RPMI7951 (cell line): ENCODE measurements around the gene KANK4. TPM values are rescaled to one million over a fixed set of nuclear protein-coding genes. Genes with fewer than 3 reads are reported as not detected.
A peak's percentile ranks its signal among the peaks of the same experiment; 100 is the strongest.
"Not testable (repeated sequence)": the region's sequence is repeated elsewhere in the genome, so short reads cannot be mapped to it uniquely, and the experiment has no call there.

Experiments used
- DNase-seq: peaks from one replicate; pipeline ENCODE4 v3.0.0-alpha.2; 2012; ENCODE audit warnings: low read depth
- total RNA-seq: library from RNA; depleted of rRNA; stranded (reverse); fragments of >200 nt; shearing (Covaris generic); gene quantifications from 2 replicates; pipeline ENCODE4 v1.2.3, GENCODE V29; 2014

The KANK4 gene
- total RNA-seq, 1 experiment from 2014 or later: 0.36 TPM

GRCh38 chr1:62274496-62275485 is 44.4 kb downstream of the KANK4 start:
- DNase-seq: no peak

- DNase-seq: no peak
Measured at GRCh38 chr1:62273953-62274352, 45.3 kb downstream of the KANK4 start.

GRCh38 chr1:62271948-62272728 is 47.1 kb downstream of the KANK4 start:
- DNase-seq: peak; percentile 8

GRCh38 chr1:62271134-62271533 is 48.1 kb downstream of the KANK4 start:
- no peak for DNase-seq

- DNase-seq: no peak
Measured at GRCh38 chr1:62269851-62270495, 49.3 kb downstream of the KANK4 start.

- DNase-seq: no peak
Measured at GRCh38 chr1:62269439-62269838, 49.8 kb downstream of the KANK4 start.

- DNase-seq: no peak
Measured at GRCh38 chr1:62268315-62268714, 50.9 kb downstream of the KANK4 start.

GRCh38 chr1:62265956-62266935 is 53.0 kb downstream of the KANK4 start:
- no peak for DNase-seq

GRCh38 chr1:62263814-62264353 is 55.4 kb downstream of the KANK4 start:
- no peak for DNase-seq

GRCh38 chr1:62263006-62263813 is 56.0 kb downstream of the KANK4 start:
- DNase-seq: no peak

- DNase-seq: no peak
Measured at GRCh38 chr1:62260688-62261087, 58.5 kb downstream of the KANK4 start.

GRCh38 chr1:62259551-62259950 is 59.7 kb downstream of the KANK4 start:
- no peak for DNase-seq

- no peak for DNase-seq
Measured at GRCh38 chr1:62250126-62250726, 69.0 kb downstream of the KANK4 start.

- no peak for DNase-seq
Measured at GRCh38 chr1:62247391-62248168, 71.7 kb downstream of the KANK4 start.

GRCh38 chr1:62245201-62245600 is 74.0 kb downstream of the KANK4 start:
- DNase-seq: no peak

GRCh38 chr1:62244380-62244779 is 74.9 kb downstream of the KANK4 start:
- not testable (repeated sequence) for DNase-seq

GRCh38 chr1:62241371-62242131 is 77.7 kb downstream of the KANK4 start:
- no peak for DNase-seq
